Fibroblast of skin of right quadriceps (primary cell): ENCODE measurements around the gene RARG.

ENCODE experiments used
- DNase-seq: peaks from one replicate; pipeline ENCODE4 v3.0.0-alpha.2; 2013

Gene RARG

DNA sequence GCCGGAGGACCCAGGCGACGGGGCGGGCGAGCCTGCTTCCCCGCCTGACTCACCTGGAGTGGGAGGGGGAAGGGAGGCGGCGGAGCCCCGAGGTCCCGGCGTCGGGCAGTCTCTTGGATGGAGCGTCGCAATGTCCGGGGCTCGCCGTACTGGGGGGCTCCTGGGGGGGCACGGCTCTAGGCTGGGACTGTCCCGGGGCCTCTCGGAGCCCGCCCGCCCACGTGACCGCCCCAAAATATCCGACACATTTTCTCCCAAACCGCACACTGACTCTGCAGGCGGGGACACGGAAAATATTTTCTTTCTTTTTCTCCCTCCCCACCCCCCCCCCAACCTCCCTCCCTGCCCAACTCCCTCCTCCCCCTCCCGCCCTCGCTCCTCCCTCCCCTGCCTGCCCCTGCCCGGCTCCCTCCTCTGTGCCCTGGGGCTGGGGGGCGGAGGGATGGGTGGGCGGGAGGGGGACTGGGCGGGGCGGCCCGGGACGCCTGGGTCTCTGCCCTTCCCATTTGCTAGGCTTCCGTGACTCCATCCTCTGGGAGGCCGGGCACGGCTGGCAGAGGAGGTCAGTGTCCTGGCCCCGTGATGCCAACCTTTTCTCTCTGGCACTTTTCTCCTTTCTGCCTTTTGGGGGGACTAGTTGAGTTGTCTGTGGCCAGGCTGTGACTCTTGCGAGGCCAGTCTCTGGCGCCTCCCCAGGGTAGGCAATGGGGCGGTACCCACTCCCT lies at the start of gene RARG:
RARG (minus strand) TSS at position 289 of the 725 bp plus-strand sequence. CDS start 4,664 bp downstream, outside the sequence.
- DNase-seq: peak; percentile 73

DNA sequence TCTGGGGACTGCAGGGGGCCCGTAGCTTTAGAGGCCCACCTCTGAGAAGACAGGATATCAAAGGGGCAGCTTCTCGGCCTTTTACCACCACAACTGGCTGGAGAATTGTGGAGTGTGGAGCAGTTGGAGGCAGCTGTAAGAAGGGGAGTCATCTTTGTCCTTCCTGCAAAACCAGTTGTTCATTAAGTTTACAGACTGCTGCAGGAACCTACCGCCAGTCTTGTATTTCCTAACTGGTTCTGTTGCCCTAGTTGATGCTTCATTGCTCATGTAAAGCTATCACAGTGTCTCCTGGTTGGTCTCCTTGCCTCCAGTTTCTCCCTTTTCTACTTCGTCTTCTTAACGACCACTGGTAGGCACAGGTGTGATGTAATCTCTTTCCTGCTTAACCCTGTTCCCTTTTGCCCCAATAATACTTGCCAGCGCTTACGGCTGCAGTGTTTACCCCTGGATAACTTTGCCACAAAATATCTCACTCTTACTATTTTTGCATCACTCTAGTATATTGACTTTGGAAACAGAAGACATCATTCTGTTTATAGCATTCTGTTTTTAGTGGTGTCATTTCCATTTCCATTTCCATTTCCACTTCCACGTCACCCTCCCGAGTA lies 48.0 kb upstream of the RARG start:
- no peak for DNase-seq

DNA sequence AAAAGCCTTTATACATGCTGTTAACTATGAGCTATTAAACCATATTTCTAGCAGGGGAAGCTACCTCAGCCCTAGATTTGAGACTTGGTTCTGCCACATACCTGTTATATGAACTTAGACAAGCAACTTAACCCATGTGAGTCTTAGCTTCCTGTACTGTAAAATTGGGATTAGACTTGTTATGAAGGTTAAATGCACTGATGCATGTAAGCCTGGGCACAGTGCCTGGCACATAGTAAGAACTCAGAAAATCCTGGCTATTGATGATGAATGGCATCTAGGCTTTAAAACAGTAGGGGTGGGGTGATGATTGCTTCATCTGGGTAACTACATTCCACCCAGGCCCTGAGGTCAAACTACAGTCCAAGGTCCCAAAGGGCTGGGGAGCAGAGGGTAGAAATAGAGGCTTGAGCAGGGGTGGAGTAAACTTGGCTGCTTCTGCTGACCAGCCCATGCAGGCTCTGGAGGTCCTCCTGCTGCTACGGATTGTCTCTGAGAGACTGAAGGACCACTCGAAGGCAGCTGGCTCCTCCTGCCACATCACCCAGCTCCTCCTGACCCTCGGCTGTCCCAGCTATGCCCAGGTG lies 47.4 kb upstream of the RARG start:
- DNase-seq: no peak

DNA sequence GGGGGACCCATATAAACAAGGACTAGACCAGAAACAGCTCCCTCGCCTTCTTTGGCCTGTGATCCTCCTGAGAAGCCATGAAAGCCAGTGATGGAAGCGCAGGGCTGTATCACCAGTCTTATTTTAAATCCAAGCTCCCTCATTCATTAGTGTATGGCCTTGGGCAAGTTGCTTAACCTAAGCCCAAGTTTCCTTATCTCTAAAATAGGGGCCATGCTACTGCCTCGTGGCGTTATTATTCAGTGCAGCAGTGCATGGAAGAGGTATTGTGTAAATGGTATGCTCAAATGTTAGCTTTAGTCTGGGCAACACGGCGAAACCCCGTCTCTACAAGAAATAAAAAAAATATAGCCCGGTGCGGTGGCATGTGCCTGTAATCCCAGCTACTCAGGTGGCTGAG lies 46.0 kb upstream of the RARG start:
- no peak for DNase-seq

DNA sequence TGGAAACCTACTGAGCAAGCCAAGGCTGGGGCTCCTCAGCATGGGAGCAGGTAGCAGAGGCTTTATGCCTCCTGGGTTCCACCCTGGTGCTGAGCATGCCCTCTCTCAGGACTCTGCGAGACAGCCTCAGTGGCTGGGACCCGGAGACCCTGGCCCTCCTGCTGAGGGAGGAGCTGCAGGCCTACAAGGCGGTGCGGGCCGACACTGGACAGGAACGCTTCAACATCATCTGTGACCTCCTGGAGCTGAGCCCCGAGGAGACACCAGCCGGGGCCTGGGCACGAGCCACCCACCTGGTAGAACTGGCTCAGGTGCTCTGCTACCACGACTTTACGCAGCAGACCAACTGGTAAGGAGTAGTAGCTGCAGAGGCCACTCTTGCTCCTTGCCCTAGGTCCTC lies 44.5 kb upstream of the RARG start:
- DNase-seq: no peak

DNA sequence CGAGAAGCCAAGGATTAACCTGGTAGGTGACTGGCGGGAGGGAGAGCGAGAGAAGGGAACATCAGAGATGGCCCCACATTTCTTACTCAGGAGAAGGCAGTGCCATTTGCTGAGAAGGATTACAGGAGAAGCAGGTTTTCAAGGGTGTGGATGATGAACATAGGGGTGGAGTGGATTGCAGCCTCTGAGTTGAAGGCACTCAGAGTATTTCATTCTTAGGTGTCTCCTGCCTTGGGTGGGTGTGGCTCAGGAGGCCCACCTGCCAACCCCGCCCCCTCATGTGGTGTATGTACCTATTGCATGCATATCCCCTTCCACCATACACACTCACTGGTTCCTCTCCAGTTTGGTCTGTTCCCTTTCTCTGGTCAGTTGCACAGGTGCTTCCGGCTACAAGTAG lies 42.4 kb upstream of the RARG start:
- no peak for DNase-seq

DNA sequence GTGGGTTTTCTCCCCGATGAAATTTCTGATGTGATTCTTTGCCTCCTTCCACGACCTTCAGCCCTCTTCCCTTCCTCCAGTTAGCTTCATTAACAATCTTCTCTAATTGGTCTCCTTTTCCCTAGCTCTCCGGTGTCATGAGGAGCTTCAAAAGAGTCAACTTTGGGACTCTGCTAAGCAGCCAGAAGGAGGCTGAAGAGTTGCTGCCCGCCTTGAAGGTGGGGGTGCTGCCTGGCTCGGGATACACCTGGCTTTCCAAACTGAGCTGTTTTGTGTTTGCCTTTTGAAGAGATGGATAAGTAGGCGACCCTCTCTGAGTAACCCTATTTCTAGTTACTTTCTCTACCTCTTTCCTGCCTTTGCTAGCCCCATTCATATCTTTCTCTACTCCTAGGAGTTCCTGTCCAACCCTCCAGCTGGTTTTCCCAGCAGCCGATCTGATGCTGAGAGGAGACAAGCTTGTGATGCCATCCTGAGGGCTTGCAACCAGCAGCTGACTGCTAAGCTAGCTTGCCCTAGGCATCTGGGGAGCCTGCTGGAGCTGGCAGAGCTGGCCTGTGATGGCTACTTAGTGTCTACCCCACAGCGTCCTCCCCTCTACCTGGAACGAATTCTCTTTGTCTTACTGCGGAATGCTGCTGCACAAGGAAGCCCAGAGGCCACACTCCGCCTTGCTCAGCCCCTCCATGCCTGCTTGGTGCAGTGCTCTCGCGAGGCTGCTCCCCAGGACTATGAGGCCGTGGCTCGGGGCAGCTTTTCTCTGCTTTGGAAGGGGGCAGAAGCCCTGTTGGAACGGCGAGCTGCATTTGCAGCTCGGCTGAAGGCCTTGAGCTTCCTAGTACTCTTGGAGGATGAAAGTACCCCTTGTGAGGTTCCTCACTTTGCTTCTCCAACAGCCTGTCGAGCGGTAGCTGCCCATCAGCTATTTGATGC lies 36.9 kb upstream of the RARG start:
- no peak for DNase-seq

DNA sequence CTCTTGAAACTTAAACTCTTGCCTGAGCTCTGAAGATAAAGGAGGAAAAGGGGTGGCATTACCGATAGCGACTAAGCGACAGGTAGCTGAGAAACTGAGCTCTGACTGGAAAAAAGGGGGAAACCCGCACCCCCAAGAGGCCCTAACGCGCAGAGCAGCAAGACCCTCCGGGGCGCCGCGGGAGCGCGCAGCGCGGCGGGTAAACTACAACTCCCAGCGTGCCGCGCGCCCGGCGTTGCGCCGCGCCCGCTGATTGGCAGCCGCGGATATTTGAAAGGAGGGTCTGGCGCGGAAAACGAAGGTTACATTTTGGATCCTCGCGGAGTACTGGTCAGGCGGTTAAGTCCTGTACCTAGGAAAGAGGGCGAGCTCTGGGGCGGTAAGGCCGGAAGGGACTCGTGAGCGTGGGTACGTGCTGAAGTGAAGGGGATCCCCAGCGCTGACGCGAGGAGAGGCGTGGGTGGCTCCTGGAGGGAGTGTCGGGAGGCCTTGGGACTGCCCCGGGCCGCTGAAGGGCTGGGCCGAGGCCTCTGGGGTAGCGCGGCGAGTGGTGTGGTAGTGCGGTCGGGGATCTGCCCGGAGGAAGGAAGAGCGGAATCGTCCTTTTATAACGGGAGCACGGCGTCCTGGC lies 36.1 kb upstream of the RARG start, which contains the start of gene ESPL1:
ESPL1 (plus strand) TSS at position 301 of the 631 bp plus-strand sequence. CDS start 468 bp downstream, outside the sequence.
- peak; percentile 75 for DNase-seq

DNA sequence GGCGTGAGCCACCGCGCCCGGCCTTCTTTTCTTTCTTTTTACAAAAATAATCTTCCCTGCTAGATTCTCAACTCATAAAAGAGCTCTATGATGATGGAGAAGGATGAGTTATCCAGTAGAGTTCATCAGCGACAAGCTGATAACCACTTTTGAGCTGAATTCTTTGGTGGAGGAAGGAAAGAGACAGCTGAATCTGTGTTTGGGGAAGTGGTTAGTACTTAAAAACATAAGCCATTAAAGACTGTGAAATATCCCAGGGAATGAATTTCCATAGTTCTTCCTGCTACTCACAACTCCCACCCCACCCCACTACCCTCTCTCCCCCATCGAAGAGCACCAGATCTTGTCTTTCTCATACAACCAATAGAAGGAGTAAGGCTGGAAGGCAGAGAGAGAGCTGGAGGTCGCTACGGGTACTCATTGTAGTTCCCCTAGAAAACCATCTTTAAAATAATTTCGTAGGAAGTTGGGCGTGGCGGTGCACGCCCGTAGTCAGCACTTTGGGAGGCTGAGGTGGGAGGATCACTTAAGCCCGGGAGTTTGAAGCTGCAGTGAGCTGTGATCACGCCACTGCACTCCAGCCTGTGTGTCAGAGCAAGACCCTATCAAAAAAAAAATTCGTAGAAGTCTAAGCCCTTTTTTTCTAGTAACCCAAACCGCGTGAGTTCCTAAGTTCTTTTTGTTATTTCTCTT lies 35.4 kb upstream of the RARG start:
- no peak for DNase-seq

DNA sequence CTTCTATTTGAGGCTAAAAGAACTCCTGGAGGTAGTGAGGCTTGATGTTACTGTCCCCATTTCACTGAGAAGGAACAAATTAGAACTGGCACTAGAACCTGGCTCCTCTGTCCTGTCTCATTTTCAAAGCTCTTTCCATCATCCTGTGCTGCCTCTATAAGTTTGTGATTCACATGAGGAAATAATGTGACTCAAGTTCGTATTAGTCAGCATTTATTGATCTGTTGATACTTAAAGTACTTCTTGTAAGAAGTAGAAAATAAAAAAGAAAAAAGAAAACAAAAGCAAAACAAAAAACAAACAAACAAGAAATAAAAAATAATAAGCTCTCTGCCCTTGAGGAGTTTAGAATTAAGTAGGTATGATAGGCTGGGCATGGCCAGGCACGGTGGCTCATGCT lies 33.8 kb upstream of the RARG start:
- no peak for DNase-seq

DNA sequence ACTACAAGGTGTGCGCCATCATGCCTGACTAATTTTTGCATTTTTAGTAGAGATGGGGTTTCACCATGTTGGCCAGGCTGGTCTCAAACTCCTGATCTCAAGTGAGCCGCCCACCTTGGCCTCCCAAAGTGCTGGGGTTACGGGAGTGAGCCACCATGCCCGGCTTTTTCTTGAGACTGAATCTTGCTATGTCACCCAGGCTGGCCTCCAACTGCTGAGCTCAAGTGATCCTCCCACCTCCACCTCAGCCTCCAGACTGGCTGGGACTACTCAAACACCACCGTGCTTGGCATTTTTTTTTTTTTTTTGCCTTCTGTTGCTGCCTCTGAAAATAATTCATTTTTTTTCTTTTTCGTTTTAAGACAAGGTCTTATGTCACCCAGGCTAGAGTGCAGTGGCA lies 27.9 kb upstream of the RARG start:
- DNase-seq: no peak

DNA sequence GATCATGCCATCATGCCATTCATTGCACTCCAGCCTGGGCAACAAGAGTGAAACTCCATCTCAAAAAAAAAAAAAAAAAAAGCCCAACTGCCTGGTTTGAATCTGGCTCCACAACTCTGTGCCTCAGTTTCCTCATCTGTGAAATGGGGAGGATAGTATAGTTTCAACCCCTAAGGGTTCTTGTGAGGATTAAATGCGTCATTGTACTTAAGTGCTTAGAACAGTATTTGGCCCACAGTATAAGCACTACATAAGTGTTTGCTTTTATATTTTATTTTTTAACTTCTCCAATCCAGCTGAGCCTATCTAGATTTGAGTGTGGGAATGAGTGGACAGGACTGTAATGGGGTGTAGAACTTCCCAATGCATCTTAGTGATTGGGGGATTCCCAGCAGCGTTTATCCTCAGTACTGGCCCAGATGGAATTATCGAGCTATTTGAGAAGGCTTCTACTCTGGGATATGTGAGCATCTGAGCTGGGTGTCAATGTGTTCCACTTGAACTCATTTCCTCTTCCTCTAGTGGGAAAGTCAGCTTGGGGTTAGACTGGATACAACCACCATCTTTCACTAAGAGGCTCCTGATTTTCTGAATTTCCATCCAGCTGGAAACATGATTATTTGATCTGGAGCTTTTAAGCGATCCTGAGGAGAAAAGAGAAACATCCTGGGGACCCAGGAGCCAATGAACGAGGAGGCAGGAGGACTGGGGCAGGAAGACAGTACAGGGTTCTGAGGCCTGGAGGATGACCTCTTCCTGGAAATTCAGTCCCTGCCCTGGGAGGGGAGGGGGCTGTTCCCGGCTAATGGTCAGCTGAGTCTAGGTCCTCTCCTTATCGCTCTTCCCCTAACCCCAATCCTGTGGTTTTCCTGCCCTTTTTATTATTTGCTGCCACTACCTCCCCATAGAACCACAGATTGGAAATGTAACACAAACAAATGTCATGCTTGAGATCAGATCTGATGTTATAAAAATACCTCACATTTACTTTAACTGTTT lies 26.8 kb upstream of the RARG start:
- DNase-seq: no peak

DNA sequence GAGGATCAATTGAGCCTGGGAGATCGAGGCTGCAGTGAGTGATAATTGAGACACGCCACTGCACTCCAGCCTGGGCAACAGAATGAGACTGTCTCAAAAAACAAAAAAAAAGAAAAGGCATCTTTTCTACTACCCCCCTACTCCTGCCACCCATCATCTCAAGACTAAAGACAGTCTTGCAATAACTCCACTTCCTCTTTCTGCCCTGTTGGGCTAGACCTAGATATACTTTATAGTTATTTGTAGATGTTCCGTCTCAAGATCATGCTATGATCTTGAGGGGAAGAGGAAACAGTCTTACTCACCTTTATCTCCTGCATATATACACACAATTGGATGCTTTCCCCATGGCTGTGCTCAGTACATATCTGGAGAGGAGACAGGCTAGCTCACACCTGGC lies 24.0 kb upstream of the RARG start:
- no peak for DNase-seq

DNA sequence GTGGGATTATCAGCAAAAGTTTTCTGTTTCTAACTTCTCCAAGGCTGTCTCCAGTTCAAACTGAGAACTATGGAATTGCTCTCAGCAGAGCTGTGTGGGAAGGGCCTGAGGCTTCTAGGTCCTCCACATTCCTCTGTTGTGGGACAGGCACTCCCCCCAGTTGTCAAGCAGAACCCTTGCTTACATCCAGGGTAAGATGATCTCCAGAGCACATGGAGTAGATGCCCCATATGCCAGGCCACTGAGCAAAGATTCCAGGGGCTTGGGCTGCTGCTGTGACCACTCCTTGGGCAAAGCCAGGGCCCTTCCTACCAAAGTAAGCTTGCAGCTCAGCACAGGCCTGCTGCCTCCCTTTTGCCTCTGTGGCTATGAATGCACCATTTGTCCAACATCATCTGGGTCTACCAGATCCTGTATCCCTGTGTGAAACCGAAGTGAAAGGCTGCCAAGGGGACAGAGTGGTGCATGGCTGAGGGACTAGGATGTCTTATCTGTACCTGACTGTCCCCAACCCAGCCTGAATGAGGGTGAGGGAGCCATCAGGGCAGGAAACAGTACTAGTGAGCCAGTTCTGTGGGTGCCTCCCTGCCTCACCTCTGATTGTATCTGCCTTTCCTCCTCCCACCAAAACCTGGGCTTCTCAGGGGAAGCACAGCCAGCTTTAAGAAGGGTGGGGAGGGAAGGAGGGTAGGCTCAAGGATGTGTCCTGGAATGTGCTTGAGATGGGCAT lies 23.0 kb upstream of the RARG start:
- DNase-seq: no peak

DNA sequence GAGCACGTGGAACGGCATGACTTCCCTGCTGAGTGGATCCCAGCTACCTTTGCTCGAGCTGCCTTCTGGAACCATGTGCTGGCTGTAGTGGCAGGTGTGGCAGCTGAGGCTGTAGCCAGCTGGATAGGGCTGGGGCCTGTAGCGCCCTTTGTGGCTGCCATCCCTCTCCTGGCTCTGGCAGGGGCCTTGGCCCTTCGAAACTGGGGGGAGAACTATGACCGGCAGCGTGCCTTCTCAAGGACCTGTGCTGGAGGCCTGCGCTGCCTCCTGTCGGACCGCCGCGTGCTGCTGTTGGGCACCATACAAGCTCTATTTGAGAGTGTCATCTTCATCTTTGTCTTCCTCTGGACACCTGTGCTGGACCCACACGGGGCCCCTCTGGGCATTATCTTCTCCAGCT lies 21.3 kb upstream of the RARG start:
- DNase-seq: no peak

DNA sequence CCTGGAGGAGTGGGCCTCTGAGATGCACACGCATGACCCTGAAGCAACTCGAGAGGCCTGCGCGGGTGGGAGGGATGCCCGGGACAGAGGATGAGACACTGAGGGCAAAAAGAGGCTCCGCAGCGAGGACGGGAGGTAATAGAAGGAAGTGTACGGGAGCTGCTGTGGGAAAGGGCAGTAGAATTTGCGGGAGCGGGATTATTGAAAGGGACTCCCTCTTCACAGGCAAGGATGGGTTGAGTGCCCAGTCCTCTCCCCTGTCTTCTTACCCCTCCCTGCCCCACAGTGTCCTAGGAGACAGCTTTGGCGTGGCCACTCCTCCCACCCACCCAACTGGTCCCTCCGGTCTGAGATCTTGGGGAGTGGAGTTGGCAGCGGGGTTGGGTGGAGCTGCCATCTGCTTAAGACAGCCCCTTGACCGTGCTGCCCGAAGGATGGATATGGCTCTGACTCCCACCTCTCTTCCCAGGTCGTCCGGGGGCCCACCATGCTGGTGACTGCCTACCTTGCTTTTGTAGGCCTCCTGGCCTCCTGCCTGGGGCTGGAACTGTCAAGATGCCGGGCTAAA lies 20.4 kb upstream of the RARG start:
- DNase-seq: no peak

DNA sequence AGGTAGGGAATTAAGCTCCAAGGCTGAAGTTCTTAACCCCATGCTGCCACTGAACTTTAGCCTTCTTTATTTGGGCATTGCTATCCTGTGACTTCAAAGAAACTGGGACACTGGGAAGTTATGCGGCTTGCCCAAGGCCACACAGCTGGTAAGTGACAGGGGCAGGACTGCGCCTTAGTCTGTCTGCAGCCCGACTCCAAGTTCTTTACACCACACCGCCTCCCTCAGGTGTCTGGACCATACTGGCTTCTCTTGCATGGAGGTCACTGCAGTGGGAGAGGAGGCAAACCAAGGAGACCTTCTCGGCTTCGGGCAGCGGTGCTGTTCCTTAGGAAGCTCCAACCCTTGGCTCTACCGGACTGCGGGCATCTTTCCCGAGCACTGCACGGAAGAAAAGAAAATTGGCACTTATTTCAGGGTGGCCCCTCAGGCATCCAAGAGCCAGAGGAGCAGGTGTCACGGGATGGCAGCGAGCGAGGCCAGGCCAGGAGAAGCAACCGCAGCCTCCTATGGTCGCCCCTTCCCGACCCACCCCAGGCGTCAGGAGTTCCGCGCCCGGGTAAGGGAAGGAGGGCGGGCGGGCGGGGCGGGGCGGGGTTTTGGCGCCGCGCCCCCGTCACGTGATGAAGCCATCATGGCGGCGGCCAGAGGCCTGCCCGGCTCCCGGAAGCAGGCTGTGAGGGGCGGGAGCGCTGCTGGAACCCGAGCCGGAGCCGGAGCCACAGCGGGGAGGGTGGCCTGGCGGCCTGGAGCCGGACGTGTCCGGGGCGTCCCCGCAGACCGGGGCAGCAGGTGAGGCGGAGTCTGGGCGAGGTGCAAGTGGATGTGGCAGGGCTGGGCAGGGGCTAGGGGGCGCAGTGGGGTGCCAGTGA lies 19.7 kb upstream of the RARG start:
- DNase-seq: peak; percentile 71

DNA sequence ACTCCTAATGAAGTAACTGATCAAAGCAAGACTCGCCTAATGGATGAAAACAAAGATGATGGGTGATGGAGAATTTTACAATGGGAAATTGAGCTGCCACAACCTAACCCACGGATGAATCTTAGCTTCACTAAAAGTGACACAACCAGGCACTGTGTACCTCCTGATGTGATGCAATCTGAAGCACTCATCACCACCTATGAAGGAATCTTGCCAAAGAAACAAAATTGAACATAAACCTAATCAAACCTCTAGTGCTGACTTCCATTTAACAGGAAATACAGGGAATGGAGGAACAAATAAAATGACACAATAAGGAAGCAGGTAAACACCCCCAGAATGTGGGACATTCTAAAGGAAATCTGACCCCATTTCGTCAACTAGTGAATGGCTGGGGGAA lies 13.3 kb upstream of the RARG start:
- no peak for DNase-seq

DNA sequence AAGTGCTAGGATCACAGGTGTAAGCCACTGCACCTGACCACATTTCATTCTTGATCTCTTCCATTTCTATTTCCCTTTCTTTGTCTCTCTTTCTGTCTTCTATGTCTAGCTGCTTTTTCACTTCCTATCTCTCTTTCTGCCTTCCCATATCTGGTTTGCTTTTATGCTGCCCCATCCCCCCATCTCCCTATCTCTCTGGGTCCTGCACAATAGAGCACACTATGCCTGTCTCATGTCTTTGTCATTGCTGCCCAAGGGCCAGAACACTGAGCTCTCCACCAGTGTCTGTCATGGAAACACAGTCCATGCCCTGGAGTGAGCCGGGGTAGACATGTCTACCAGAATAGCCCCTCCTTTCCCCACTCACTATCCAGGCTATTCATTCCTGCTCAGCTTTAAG lies 12.3 kb upstream of the RARG start:
- no peak for DNase-seq
